ENCODE measurements around the gene HAPLN1.
A peak's percentile ranks its signal among the peaks of the same experiment; 100 is the strongest.
"Not testable (repeated sequence)": the region's sequence is repeated elsewhere in the genome, so short reads cannot be mapped to it uniquely, and the experiment has no call there.

The HAPLN1 gene

GRCh38 chr5:83720836-83721537 lies at the start of gene HAPLN1:
HAPLN1 (minus strand) TSS chr5:83720855; CDS start chr5:83673523, 47,332 bp downstream.
- no peak for DNase-seq

DNA sequence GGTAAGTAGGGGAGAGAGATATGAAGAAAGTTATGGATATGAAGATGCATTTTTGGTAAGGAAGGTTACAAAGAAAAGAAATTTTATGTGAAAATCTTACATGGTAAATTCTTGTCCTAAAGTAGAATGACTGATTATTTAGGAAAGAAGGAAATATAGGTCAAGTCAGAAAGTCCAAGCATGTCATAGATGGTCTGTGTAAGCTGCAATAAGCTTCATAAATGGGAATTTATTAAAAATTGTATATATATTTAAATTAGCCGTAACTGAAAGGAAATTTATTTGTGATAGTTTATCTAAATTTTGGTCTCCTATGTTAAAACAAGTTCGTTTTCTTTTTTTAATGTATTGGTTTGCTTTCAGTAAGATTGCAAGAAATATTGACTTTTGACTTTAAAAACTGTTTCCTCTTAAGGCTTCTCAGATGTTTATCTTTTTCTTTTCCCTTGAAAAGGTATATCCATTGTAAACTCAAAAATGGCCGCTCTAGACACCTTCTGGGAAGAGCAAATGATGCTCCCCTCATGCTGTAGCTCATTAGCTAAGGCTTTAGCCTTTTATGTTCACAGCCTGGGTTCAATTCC lies 46.8 kb upstream of the HAPLN1 start:
- DNase-seq, result no peak

DNA sequence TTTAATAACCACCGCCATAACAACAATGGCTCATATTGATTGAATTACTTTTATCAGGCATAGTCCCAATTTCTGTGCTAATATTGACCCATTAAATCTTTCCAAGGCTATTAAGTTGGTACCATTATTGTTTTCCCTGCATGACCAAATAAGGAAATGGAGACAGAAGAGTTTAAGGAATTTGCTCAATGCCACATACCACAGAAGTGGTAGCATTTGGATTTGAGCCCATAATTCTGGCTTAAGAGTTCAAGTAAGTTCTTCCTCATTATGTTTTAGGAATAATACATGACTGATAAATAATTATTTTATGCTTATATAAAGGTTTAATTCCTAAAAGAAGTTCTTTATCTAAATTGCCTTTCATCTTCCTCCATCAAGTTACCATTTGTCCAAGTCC lies 43.4 kb upstream of the HAPLN1 start:
- DNase-seq, result no peak

DNA sequence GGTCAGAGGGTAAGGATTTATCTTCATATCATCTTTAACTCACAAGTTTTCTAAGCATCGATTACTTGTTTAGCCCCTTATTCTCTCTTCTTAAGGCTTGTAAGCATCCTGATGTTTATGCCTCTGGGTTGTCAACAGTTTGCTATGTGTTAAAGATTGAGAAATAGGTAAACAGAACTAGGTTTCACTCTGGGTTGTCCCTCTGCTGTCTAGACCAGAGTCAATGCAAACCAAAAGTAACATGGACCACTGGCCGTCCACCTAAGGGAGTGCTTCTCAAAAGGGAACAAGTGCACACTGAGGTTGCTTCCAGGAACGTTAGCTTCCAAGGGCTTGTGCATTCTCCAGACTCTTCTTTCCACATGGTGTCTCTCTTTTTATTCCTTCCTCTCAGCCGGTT lies 39.9 kb upstream of the HAPLN1 start:
- no peak for DNase-seq

GRCh38 chr5:83752700-83753099 lies 32.0 kb upstream of the HAPLN1 start:
- no peak for DNase-seq

- no peak for DNase-seq
Measured at GRCh38 chr5:83751201-83751600, 30.5 kb upstream of the HAPLN1 start.

- no peak for DNase-seq
Measured at GRCh38 chr5:83750749-83751148, 30.1 kb upstream of the HAPLN1 start.

GRCh38 chr5:83745816-83746215 lies 25.2 kb upstream of the HAPLN1 start:
- DNase-seq, result no peak

DNA sequence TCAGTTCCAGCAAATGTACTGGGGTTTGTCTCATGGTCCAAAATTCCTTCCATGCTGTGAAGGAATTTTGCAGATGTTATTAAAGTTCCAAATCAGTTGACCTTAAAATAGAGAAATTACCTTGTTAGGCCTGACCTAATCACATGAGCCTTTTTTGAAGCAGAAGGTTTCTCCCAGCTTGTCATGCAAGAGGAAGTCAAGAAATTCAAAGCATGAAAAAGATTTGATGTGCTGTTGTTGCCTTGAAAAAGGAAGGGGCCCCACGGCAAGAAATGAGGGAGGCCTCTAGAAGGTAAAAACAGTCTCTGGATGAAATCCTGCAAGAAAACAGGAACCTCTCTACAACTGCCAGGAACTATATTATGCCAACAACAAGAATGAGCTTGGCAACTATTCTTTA lies 24.2 kb upstream of the HAPLN1 start:
- DNase-seq, result peak; percentile 33

DNA sequence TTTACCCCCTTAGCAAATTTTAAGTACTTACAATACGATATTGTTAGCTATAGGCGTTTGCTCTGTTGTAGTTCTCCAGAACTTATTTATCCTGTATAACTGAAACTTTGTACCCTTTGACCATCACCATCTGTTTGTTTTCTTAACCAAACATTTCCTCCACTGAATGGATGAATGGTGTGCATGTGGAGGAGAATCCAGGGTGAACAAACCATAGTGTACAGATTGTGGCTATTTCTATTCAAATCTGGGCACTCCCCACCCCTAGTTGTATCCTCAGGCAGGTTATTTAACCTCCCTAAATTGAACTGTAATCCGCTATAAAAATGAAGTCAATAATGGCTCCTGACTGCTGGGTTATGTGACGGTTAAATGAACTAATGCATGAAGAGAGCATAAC lies 21.4 kb upstream of the HAPLN1 start:
- no peak for DNase-seq

DNA sequence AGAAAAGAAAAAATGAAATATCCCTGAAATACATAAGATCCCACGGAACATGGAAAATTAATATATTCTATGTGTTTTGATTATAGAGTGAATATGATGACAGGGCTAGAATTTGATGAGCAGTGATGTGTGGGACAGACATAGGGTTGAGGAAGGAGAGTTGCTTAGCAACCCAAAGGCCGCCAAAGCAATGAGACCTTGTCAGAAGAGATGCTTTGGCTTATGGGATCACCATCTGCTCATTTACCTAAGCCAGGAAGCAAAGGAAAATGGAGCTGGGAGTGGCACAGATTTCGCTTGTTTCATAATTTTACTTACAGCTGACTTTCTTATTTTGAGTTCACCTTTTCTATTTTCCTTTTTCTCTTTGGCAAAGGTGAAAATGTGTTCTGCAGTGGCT lies 20.9 kb upstream of the HAPLN1 start:
- no peak for DNase-seq

GRCh38 chr5:83740741-83741140 lies 20.1 kb upstream of the HAPLN1 start:
- no peak for DNase-seq

GRCh38 chr5:83736169-83736568 lies 15.5 kb upstream of the HAPLN1 start:
- not testable (repeated sequence) for DNase-seq

DNA sequence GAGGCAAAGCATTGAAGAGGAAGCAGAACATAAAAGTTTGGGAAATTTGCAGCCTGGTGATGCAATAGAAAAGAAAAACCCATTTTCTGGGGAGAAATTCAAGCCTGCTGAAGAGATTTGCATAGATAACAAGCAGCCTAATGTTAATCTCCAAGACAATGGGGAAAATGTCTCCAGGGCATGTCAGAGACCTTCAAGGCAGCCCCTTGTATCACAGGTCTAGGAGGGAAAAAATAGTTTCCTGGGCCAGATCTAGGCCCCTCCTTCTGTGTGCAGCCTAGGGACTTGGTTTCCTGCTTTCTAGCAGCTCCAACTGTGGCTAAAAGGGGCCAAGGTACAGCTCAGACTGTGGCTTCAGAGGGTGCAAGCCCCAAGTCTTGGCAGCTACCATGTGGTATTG lies 14.4 kb upstream of the HAPLN1 start:
- not testable (repeated sequence) for DNase-seq

DNA sequence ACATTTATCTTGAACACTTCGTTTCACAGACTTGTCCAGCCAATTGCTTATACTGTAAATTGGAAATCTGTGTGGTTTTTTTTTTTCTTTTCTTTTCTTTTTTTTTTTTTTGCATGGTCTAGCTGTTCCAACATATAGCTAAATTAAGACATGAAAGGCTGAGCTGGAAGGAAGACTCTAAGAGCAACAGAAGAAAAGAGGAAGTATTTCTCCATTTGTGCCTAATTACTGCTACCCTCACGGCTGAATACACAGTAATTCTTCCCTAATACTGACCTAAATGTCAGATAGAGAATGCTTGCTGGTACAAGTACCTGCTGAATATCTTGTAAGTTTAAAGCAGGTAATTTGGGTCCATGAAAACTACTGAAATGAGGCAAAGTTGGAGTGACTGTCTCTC lies 11.0 kb upstream of the HAPLN1 start:
- DNase-seq, result peak; percentile 41

DNA sequence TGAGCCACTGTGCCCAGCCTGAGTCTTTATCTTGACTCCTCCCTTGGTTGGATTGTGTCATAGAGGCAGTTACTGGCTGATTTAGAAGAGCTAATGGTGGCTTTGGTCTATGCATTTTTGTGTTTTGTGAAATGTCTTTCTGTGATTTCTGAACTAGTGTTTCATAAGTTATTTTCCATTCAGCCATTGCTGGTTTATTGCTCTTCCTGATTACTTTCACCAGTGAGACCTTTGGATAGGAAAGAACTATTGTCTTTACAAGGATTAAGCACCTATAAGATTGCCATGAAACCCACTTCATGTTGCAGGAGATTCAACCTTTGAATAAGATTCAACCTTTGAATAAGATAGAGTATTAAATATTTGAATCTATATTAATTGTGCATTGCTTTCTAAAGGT lies 8.7 kb upstream of the HAPLN1 start:
- no peak for DNase-seq

- DNase-seq, result no peak
Measured at GRCh38 chr5:83726912-83727311, 6.3 kb upstream of the HAPLN1 start.

DNA sequence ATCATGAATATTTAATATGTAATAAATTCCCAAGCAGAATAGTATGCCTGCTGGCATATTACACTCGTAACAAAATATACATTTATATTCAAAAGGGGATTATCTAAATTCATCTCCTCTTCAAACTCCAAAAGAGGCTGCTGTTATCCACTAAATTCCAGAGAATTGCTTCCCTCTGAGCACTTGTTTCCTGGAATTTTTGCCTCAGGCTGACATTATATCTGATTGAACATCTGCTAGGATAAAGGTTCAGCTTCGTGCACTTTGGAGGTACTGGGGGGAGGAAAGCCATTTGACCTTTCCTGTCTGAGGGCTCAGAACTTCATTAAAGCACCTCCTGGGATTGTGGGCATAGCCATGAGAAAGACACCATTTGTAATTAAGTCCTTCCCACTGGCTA lies 4.3 kb upstream of the HAPLN1 start:
- no peak for DNase-seq

DNA sequence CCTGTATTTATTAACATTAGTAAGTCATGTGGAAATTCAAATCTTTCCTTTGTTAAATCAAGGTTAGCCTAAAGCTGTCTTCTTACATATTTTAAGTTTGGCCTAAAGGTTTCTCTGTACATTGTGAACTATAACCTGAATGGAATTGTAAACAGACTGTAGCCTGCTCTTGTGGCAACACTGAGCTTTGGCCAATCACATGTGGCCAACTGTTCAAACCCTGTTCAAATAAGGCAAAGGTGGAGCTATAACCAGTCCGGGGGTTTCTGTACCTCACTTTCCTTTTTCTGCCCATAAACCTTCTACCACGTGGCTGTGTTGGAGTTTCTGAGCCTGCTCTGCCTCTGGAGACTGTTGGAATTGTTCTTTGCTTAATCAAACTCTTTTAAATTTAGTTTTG lies 3.3 kb upstream of the HAPLN1 start:
- no peak for DNase-seq

- no peak for DNase-seq
Measured at GRCh38 chr5:83723031-83723430, 2.4 kb upstream of the HAPLN1 start.

GRCh38 chr5:83721953-83722901 lies 1.6 kb upstream of the HAPLN1 start:
- DNase-seq, result peak; percentile 44

- no peak for DNase-seq
Measured at GRCh38 chr5:83718936-83719495, 1.6 kb downstream of the HAPLN1 start.

DNA sequence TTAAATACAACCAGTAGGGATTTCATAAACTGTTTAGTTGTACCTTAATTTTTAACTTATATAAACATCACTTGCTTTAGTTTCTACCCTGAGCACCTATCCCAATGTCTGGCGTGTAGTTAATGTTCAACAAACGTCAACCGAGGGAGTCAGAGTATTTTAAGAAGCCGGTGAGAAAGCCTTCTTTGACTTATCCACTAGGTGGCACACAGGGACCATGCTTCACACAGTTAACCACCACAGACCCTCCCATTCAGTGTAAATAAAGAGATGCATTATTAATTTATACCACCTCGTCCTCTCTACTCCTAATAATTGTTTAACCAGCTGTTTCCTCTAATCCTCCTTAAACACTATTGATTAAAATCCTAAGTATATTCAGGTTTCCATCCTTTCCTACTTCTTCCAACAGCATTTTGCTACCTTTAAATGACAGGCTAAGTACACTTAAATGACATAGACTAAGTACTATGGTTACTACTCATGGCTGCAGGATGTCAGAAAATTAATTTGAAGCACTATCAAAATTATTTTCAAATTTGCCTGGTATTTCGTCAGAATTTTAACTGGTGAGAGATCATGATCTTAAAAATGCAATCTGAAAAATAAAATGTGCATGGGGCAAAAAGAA lies 2.3 kb downstream of the HAPLN1 start:
- peak; percentile 74 for DNase-seq

All from KG1 (cell line).